Stimulated activated CD4-positive, alpha-beta T cell treated with anti-CD3 and anti-CD28 coated beads, Interleukin-2, amount 100 ng/mL, for 4 hours (primary cell): ENCODE measurements around the gene FAM187B.
A peak's percentile ranks its signal among the peaks of the same experiment; 100 is the strongest.
"Not testable (repeated sequence)": the region's sequence is repeated elsewhere in the genome, so short reads cannot be mapped to it uniquely, and the experiment has no call there.

Source experiments
- DNase-seq: peaks from one replicate; pipeline ENCODE4 v3.0.0-alpha.2; 2020; ENCODE audit warnings: low read depth

The FAM187B gene

GRCh38 chr19:35262101-35262761 is 33.7 kb upstream of the FAM187B start:
- no peak for DNase-seq

- no peak for DNase-seq
Observed at GRCh38 chr19:35261356-35262100, 33.0 kb upstream of the FAM187B start.

GRCh38 chr19:35260694-35261304 is 32.3 kb upstream of the FAM187B start:
- no peak for DNase-seq

GRCh38 chr19:35257113-35257461 is 28.5 kb upstream of the FAM187B start:
- DNase-seq = no peak

- DNase-seq = no peak
Observed at GRCh38 chr19:35256566-35256965, 28.0 kb upstream of the FAM187B start.

- no peak for DNase-seq
Observed at GRCh38 chr19:35254341-35255297, 26.1 kb upstream of the FAM187B start.

- no peak for DNase-seq
Observed at GRCh38 chr19:35253316-35254286, 25.1 kb upstream of the FAM187B start.

GRCh38 chr19:35251456-35251855 is 22.9 kb upstream of the FAM187B start:
- DNase-seq = no peak

- DNase-seq = no peak
Observed at GRCh38 chr19:35249848-35250711, 21.5 kb upstream of the FAM187B start.

- no peak for DNase-seq
Observed at GRCh38 chr19:35249146-35249847, 20.8 kb upstream of the FAM187B start.

- DNase-seq = peak; percentile 55
Observed at GRCh38 chr19:35248310-35249145, 20.0 kb upstream of the FAM187B start, which contains the start of gene LSR. TSS of gene LSR (plus strand) at chr19:35249002. CDS start at chr19:35249023, 21 bp downstream.

GRCh38 chr19:35247526-35248309 is 19.2 kb upstream of the FAM187B start:
- DNase-seq = peak; percentile 50

GRCh38 chr19:35246466-35247092 is 18.0 kb upstream of the FAM187B start:
- no peak for DNase-seq

GRCh38 chr19:35241417-35241816 is 12.9 kb upstream of the FAM187B start:
- no peak for DNase-seq

GRCh38 chr19:35240327-35240726 is 11.8 kb upstream of the FAM187B start:
- DNase-seq = no peak

GRCh38 chr19:35239597-35239996 is 11.1 kb upstream of the FAM187B start:
- not testable (repeated sequence) for DNase-seq
